GM21786 (cell line): ENCODE results near the gene TRIM7.
A peak's percentile ranks its signal among the peaks of the same experiment; 100 is the strongest.

Experiments used
- ATAC-seq: cut with Tn5 transposase; IDR thresholded peaks from one replicate; pipeline ENCODE4 v1.9.1; 2021; ENCODE audit not compliant: unreplicated experiment

Gene TRIM7

DNA sequence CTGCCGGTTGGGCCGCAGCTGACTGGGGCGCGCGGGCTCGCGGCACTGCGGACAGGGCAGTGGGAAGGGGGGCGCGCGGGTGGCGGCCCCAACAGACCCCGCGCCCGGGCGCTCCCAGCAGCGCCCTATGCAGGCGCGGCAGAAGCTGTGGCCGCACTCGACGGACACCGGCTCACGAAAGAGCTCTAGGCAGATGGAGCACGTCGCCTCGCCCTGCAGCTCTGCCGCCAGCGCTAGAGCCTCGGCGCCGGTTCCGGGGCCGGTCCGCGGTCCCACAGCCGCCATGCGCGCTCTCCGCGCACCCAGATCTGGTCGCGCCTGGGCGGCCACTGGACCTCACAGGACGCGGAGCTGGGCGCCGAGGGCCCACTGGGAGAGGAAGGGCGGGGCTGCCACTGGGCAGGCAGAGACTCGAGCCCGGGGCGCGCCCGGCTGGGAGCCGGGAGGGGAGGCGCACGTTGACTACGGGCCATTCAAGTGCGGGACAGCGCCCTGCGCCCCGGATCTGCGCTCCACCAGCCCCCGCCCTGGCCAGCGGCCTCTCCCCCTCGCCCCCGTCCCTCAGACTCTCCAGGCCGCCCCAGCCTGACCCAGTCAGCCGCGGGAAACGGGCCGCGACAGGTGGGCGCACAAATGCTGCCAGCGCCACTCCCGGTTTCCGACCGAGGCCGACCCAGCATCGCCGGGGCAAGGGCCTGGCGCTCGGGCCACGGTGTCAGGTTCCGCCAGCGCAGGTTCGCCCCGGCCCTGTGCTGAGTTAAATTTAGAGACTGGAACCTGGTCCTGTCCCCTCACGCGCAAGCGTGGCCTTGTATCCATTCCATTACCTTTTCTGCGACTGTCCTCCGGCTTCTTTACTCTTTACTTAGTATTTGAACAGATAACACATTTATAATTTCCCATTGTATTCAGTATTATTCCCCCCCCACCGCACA, at the start of gene TRIM7:
TSS of gene TRIM7 (minus strand) at position 371 of the 935 bp plus-strand sequence. CDS start at position 285, 86 bp downstream.
- ATAC-seq = no peak

- no peak for ATAC-seq
These were observed 43.3 kb upstream of the TRIM7 start for GRCh38 chr5:181248277-181248676.

- ATAC-seq = peak; percentile 49
These were observed 41.5 kb upstream of the TRIM7 start for GRCh38 chr5:181246276-181247049.

- peak; percentile 3 for ATAC-seq
These were observed 40.7 kb upstream of the TRIM7 start for GRCh38 chr5:181245427-181246275.

DNA sequence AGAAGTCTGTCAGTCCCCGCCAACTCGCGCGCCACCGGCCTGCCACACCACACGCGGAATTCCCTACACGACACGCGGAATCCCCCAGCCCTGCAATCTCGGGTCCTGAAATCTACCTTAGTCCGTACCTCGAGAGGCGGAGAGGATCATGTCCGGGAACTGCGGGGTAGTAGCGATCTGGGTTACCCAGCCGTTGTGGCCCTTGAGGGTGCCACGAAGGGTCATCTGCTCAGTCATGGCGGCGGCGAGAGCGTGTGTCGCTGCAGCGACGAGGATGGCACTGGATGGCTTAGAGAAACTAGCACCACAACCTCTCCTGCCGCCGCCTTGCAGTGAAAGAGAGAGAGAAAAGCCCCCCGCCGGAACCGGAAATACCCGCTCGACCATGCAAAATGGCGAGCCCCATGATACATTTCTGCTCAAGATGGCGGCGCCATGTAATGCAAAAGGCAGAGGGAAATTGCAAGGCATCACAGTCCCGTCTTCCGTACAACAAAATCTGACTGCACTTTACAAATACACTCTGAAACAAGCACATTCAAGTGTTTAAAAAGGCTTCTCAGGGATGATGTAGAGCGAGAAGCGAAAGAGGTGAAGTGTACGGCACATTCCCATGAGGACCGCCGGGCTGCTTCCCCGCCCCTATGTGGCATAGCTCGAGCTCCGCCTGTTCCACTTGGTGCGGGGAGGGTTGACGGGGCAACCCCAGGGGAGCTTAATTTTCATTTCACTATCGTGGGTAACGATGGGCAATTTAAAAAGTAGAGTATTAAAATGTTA, 38.8 kb upstream of the TRIM7 start, which contains the start of gene RACK1:
TSS of gene RACK1 (minus strand) at position 343 of the 780 bp plus-strand sequence. CDS start at position 237, 106 bp downstream.
- peak; percentile 63 for ATAC-seq

GRCh38 chr5:181243018-181243563, 38.1 kb upstream of the TRIM7 start:
- no peak for ATAC-seq

DNA sequence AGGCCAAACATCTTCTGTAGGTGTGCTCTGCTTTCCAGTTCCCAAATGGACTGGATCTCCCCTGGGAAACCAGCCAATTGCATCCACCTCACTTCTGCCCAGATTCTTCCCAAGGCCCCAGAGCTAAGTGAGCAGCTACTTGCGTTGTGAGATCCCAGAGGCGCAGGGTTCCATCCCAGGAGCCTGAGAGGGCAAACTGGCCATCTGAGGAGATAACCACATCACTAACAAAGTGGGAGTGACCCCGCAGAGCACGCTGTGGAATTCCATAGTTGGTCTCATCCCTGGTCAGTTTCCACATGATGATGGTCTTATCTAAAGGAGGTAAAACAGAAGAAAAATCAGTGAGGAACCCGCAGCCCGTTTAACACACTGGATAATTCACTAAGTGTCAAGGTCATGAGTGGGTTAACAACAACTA, 37.0 kb upstream of the TRIM7 start:
- no peak for ATAC-seq

DNA sequence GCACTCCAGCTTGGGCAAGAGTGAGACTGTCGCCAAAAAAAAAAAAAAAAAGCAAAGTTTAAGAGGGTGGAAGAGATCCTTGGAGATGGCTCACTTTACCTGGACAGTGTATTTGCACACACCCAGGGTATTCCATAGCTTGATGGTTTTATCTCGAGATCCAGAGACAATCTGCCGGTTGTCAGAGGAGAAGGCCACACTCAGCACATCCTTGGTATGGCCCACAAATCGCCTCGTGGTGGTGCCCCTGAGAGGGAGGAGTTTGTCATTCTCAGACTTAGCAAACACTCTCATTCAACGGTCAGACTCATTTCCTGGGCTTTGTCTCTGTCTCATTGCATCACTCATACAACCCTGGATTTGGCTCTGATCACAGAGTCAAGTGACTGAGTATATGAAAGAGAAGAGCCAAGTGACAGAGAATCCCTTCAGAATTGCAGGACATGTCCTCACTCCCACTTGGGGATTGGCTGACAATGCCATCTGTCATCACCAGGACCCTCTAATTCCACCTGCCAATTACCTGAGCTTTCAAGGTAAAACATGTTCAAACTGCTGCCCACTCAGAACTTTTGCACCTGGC, 36.5 kb upstream of the TRIM7 start:
- ATAC-seq = no peak

DNA sequence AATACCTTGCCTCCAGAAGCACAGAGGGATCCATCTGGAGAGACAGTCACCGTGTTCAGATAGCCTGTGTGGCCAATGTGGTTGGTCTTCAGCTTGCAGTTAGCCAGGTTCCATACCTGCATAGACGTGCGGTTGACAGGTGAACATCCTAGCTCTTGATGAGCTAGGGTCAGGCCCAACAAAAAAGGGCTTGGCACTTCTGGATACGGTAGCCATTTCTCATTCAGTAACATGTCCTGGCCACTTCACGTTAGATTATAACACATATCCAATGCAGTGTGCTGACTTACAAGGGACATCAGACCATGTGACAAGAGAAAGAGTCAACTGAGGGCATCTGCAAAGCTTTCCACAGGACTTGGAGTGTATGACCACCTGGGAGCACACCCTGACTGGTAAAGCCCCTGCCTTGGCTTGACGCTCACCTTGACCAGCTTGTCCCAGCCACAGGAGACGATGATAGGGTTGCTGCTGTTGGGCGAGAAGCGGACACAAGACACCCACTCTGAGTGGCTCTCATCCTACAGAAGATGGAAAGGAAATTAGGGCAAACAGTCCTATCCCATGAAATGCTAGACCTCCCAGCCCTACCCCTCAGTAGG, 34.2 kb upstream of the TRIM7 start:
- no peak for ATAC-seq

GRCh38 chr5:181237729-181238385, 32.9 kb upstream of the TRIM7 start:
- no peak for ATAC-seq

DNA sequence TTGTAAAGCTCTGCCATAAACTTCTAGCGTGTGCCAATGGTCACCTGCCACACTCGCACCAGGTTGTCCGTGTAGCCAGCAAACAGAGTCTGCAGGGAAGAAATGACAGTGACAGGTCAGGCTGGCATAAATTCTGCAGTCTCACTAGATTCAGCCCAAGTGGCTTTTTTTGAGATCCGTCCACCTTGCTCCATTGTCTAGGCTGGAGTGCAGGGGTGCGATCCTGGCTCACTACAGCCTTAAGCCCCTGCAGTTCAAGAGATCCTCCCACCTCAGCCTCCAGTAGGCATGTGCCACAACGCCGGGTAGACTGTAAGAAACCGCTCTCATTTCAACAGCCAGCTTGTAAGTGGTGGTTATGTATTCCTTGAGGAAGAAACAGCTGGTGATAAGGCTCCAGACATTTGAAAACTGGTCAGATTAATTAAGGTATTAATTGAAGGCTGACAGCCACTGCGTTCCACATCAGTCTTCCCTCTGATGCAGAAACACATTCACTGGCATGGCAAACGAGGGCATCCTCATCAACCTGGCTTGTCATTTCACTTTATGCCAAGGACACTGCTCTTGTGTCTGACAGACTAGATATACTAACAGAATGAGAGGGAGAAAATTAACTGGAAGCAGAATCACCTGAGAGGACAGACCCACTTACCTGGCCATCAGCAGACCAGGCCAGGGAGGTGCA, 32.1 kb upstream of the TRIM7 start:
- no peak for ATAC-seq

- ATAC-seq = no peak
These were observed 31.5 kb upstream of the TRIM7 start for GRCh38 chr5:181236471-181236870.

DNA sequence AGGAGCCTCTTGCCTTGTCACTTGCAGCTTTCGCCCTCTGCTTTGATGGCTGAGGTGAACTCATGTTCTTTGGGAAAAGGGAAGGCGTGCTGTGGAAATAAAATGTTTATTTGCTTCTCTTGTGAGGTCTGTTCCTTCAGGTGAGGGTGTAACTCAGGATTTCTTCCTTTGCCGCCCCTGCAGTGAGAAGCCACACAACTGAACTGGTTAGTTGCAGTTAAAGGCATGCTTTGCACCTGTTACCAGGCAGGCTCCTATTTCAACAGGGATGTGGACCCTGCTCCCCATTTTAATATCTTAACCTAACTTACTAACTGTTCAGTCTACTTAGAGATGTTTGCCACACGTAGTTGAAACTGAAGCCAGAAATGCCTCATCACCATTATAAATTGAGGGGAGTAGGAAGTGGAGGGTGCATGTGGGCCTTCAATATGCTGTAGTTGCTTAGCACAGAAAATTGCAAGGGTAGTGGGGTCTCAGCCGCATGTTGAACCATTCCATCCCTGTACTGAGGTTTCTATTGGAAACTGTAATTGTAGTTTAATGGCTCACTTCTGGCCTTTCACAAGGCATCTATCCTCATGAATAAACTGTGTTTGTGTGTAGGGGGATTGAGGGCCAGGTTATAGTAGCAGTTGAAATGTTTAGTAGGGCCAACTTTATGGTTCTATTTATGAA, 30.8 kb upstream of the TRIM7 start:
- ATAC-seq = no peak

DNA sequence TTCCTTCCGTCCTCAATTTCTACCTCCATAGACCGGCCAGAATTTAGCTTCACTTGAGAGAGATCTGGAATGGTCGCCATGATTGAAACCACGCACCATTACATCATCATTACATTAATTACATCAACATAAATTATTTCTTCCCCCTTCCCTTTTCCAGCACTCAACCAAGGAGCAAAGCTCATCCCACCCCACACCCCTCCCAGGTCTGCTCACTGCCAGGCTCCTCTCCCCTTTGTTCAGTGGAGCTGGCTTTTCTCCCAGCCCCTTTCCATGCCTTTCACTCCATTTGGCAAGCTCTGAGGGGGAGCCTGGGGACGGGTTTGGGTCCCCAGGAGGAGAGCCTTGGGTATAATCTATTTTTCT, 30.3 kb upstream of the TRIM7 start:
- ATAC-seq = no peak

DNA sequence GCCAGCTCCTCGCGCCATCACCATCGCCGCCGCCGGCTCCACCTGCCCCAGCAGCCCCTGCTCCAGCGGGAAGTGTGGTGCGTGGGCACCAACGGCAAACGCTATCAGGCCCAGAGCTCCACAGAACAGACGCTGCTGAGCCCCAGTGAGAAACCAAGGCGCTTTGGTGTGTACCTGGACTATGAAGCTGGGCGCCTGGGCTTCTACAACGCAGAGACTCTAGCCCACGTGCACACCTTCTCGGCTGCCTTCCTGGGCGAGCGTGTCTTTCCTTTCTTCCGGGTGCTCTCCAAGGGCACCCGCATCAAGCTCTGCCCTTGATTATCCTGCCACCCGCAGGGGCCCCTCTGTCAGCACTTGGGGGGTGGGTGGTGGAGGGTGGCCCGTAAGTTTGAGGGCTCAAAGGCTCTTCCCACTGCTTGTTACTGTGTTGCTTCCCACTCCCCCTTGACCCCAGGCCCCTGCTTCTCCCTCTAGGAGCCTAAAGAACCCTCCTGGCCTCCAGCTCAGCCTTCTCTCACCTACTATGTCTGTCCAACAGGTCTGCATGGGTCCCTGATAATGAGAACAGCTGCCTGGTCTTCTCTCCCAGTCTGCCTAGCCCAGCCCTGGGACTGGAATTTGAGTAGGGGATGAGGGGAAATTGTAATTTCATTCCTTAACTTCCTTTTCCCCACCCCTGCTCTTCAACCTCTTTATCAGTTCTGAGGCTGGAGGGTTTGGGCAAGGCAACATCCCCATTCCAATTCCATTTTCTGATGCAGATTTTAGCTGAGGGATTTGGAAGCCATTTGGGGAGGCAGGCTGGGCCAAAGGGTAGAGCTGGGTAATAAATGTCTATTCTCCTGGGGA, 29.7 kb upstream of the TRIM7 start:
- no peak for ATAC-seq

GRCh38 chr5:181233801-181234454, 28.9 kb upstream of the TRIM7 start:
- ATAC-seq = no peak
